Fibroblast of villous mesenchyme (primary cell): Measurements from ENCODE around the gene GRB14. TPM values are rescaled to one million over a fixed set of nuclear protein-coding genes. Genes with fewer than 3 reads are reported as not detected.

Source experiments
- DNase-seq: peaks from one replicate; pipeline ENCODE4 v3.0.0-alpha.2; 2010; ENCODE audit warnings: low read depth
- H3K4me3 ChIP-seq: 2 replicates; pipeline ENCODE4 v1.5.1; 2011; ENCODE audit warnings: low read depth, mild to moderate bottlenecking, low read length
- total RNA-seq: library from RNA; depleted of rRNA; stranded (reverse); fragments of >200 nt; gene quantifications from 2 replicates; pipeline ENCODE4 v1.2.3, GENCODE V29; 2012
- TF ChIP-seq, protein P1 (sequence below): IDR thresholded peaks from 2 replicates; pipeline ENCODE4 v1.5.1; 2012; ENCODE audit warnings: low read depth, mild to moderate bottlenecking, low read length; ENCODE audit not compliant: insufficient read depth

GRB14 gene
- total RNA-seq, 1 donor: not detected

- TF ChIP-seq, protein P1, sequence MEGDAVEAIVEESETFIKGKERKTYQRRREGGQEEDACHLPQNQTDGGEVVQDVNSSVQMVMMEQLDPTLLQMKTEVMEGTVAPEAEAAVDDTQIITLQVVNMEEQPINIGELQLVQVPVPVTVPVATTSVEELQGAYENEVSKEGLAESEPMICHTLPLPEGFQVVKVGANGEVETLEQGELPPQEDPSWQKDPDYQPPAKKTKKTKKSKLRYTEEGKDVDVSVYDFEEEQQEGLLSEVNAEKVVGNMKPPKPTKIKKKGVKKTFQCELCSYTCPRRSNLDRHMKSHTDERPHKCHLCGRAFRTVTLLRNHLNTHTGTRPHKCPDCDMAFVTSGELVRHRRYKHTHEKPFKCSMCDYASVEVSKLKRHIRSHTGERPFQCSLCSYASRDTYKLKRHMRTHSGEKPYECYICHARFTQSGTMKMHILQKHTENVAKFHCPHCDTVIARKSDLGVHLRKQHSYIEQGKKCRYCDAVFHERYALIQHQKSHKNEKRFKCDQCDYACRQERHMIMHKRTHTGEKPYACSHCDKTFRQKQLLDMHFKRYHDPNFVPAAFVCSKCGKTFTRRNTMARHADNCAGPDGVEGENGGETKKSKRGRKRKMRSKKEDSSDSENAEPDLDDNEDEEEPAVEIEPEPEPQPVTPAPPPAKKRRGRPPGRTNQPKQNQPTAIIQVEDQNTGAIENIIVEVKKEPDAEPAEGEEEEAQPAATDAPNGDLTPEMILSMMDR: no peak
- no peak for DNase-seq
- H3K4me3 ChIP-seq: no peak overlapping the region
These were observed 110.4 kb downstream of the GRB14 start for GRCh38 chr2:164510895-164511294.

DNA sequence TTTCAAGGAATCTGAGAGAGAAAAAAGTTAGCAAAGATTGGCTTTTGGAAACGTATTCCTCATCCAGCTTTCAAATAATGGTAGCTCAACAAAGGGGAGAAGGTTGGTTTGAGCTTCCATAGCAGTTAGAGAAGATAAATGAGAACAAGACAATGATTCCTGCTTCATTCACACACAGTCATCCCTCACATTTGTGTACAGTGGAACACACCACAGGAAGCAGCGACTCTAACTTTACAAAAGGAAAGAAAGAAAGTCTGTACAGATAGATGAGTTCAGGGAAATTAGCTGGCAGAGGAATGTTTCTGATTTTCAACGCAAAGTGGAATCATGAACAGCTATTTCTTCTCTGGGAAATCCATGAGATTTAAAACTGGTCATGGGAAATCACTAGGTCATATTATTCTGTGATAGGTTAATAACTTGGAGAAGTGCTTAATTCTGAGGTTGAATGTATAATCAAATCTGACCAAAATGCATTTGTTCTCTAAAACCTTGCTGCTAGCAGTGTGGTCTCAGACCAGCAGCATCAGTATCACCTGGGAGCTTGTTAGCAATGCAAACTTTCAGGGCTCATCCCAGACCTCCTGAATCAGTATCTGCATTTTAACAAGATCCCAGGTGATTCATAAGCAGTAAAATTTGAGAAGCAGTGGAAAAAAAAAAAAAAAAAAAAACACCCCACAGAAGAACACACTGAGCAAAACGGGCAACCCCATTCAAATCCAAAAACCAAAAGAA is 112.0 kb downstream of the GRB14 start:
- no peak for DNase-seq
- TF ChIP-seq, protein P1: no peak

DNA sequence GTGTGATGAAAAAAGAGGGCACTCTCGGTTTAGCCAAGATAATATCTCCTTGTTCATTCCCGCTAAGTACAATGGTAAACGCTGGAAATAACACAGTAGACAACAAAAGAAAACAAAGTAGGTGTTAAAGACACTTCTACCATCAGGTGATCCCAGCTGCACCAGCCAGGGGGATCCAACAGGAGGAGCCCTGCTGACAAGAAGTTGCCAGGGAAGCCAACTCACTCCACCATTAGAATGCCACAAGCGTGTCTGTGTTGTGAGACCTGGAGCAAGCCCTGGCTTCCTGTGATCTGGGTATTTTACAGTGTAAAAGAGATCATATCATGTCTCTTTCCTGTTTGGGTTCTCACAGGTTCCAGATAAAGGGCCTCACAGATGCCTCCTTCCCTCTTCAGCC is 117.0 kb downstream of the GRB14 start:
- TF ChIP-seq, protein P1: no peak
- no peak overlapping the region for H3K4me3 ChIP-seq
- no peak for DNase-seq

More for the DNA sequence above, 112.0 kb downstream of the GRB14 start:
- H3K4me3 ChIP-seq: no peak overlapping the region

DNA sequence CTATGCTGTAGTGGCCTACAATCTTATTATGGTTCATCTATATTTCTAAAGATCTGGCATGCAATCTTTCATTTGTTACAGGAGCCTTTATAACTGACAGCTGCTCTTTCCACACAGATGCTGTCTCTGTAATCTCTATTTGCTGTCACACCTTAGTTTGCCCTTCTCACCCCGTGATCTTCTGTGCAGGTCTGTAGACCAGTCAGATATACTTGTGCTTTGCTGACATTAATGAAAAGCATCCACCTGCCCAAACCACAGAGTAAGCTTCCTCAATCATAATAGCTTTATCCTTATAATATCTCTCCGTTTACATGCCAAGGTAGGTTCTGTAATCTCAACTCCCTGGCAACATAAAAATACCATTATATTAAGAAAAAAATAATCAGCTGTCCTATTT is 122.4 kb downstream of the GRB14 start:
- TF ChIP-seq, protein P1: no peak
- no peak overlapping the region for H3K4me3 ChIP-seq
- DNase-seq: no peak

DNA sequence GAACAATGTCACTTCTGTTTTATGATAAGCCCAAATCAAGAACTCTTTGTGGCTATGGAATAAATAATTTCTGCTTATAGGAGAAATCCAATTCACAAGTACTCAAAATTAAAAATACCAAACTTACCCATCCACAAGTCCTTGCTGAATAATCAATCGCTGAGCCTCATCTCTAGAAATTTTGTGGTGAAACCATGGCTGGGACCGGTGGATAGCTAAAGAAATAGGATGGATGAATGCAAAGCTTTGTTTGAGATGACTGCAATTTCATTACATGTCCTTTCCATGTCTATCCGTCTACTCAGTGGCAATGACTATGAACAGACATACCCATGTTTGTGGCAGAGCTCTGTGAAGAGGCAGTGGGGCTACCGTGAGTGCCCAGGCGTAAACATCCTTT is 124.4 kb downstream of the GRB14 start:
- no peak for DNase-seq
- no peak overlapping the region for H3K4me3 ChIP-seq
- TF ChIP-seq, protein P1: no peak

GRCh38 chr2:164496421-164496820 is 124.9 kb downstream of the GRB14 start:
- TF ChIP-seq, protein P1: no peak
- DNase-seq: no peak
- H3K4me3 ChIP-seq: no peak overlapping the region

GRCh38 chr2:164495491-164496223 is 125.6 kb downstream of the GRB14 start:
- TF ChIP-seq, protein P1: peak; percentile 62
- peak; percentile 39 for DNase-seq
- H3K4me3 ChIP-seq: no peak overlapping the region
